SH-SY5Y (cell line): ENCODE results near the gene CD244.

Experiments
- GATA2 ChIP-seq: IDR thresholded peaks from 2 replicates; pipeline ENCODE4 v1.6.1; 2011; ENCODE audit warnings: mild to moderate bottlenecking, low read depth, low read length
- GATA3 ChIP-seq: IDR thresholded peaks from 2 replicates; pipeline ENCODE4 v1.6.1; 2011; ENCODE audit warnings: low read depth, mild to moderate bottlenecking, low read length, moderate library complexity

Gene CD244

GRCh38 chr1:160862203-160863060 lies at the start of gene CD244:
Gene CD244 (minus strand): TSS chr1:160862887. CDS start chr1:160862677, 210 bp downstream.
- no peak for TF ChIP-seq GATA2

GRCh38 chr1:160911925-160912324 lies 49.2 kb upstream of the CD244 start:
- TF ChIP-seq GATA2 (no peak), GATA3 (no peak)

- no peak for TF ChIP-seq GATA2
- TF ChIP-seq GATA3: no peak
These were observed 48.8 kb upstream of the CD244 start for GRCh38 chr1:160911441-160911840.

GRCh38 chr1:160910170-160910750 lies 47.6 kb upstream of the CD244 start:
- TF ChIP-seq GATA2 (no peak), GATA3 (no peak)

GRCh38 chr1:160907976-160908375 lies 45.3 kb upstream of the CD244 start:
- TF ChIP-seq GATA3: no peak
- TF ChIP-seq GATA2: no peak

- no peak for TF ChIP-seq GATA3
- no peak for TF ChIP-seq GATA2
These were observed 42.9 kb upstream of the CD244 start for GRCh38 chr1:160905617-160905989.

- TF ChIP-seq GATA2 (no peak), GATA3 (no peak)
These were observed 42.3 kb upstream of the CD244 start for GRCh38 chr1:160904783-160905616.

GRCh38 chr1:160901768-160902167 lies 39.1 kb upstream of the CD244 start:
- no peak for TF ChIP-seq GATA2
- TF ChIP-seq GATA3: no peak

- no peak for TF ChIP-seq GATA3
- no peak for TF ChIP-seq GATA2
These were observed 28.8 kb upstream of the CD244 start for GRCh38 chr1:160891474-160891873.

GRCh38 chr1:160888926-160889325 lies 26.2 kb upstream of the CD244 start:
- TF ChIP-seq GATA3 (no peak), GATA2 (no peak)

- TF ChIP-seq GATA2 (no peak), GATA3 (no peak)
These were observed 24.4 kb upstream of the CD244 start for GRCh38 chr1:160887071-160887470.

GRCh38 chr1:160885042-160885441 lies 22.4 kb upstream of the CD244 start, which contains the start of gene ITLN1:
Gene ITLN1 (minus strand): TSS chr1:160885180. CDS start chr1:160884877, 303 bp downstream.
- no peak for TF ChIP-seq GATA3
- TF ChIP-seq GATA2: no peak

- TF ChIP-seq GATA3: no peak
- TF ChIP-seq GATA2: no peak
These were observed 21.9 kb upstream of the CD244 start for GRCh38 chr1:160884579-160884978.
